NCI-H1436 (cell line): ENCODE measurements around the gene MCU.
A peak's percentile ranks its signal among the peaks of the same experiment; 100 is the strongest.
"Not testable (repeated sequence)": the region's sequence is repeated elsewhere in the genome, so short reads cannot be mapped to it uniquely, and the experiment has no call there.

Source experiments
- DNase-seq: peaks from one replicate; lab custom pipeline; 2025; lab: John Stamatoyannopoulos, UW

The MCU gene

GRCh38 chr10:72762042-72762441, 70.1 kb downstream of the MCU start:
- DNase-seq, result no peak

GRCh38 chr10:72763201-72763600, 71.3 kb downstream of the MCU start:
- no peak for DNase-seq

- no peak for DNase-seq
Observed at GRCh38 chr10:72764151-72764550, 72.2 kb downstream of the MCU start.

GRCh38 chr10:72765051-72765745, 73.3 kb downstream of the MCU start:
- no peak for DNase-seq

GRCh38 chr10:72771195-72771594, 79.3 kb downstream of the MCU start:
- not testable (repeated sequence) for DNase-seq

GRCh38 chr10:72772031-72772430, 80.1 kb downstream of the MCU start:
- no peak for DNase-seq

- no peak for DNase-seq
Observed at GRCh38 chr10:72779874-72780273, 87.9 kb downstream of the MCU start.

GRCh38 chr10:72782649-72783330, 90.8 kb downstream of the MCU start:
- DNase-seq, result no peak

GRCh38 chr10:72783410-72783833, 91.5 kb downstream of the MCU start:
- no peak for DNase-seq

GRCh38 chr10:72784551-72785351, 92.8 kb downstream of the MCU start:
- DNase-seq, result no peak

- no peak for DNase-seq
Observed at GRCh38 chr10:72785409-72785808, 93.5 kb downstream of the MCU start.

GRCh38 chr10:72790216-72790990, 98.5 kb downstream of the MCU start:
- no peak for DNase-seq

- no peak for DNase-seq
Observed at GRCh38 chr10:72792288-72792687, 100.3 kb downstream of the MCU start.

GRCh38 chr10:72793752-72794151, 101.8 kb downstream of the MCU start:
- no peak for DNase-seq

GRCh38 chr10:72794260-72794659, 102.3 kb downstream of the MCU start:
- DNase-seq, result no peak

GRCh38 chr10:72796042-72796441, 104.1 kb downstream of the MCU start:
- no peak for DNase-seq

- no peak for DNase-seq
Observed at GRCh38 chr10:72796538-72796937, 104.6 kb downstream of the MCU start.

GRCh38 chr10:72800000-72800740, 108.2 kb downstream of the MCU start:
- peak; percentile 35 for DNase-seq

- no peak for DNase-seq
Observed at GRCh38 chr10:72800741-72801092, 108.8 kb downstream of the MCU start.

GRCh38 chr10:72801263-72801868, 109.4 kb downstream of the MCU start:
- DNase-seq, result no peak

- no peak for DNase-seq
Observed at GRCh38 chr10:72802332-72802731, 110.4 kb downstream of the MCU start.
